HepG2 (cell line): Measurements from ENCODE around the gene DNAJC13. TPM values are rescaled to one million over a fixed set of nuclear protein-coding genes. Genes with fewer than 3 reads are reported as not detected.

ENCODE experiments used
- EP300 ChIP-seq, 3 experiments: sonication (generic) in 1 of 3; formaldehyde crosslinking in 1 of 3; IDR thresholded peaks; 2 replicates each; pipeline versions ENCODE4 v1.5.1 to v1.6.1; 2011 to 2020; ENCODE audit warnings: low read depth in 2 of 3, low read length in 2 of 3, borderline replicate concordance in 1 of 3, improper control_type of control experiment in 1 of 3, mild to moderate bottlenecking in 1 of 3, missing genetic modification reagents in 1 of 3, moderate library complexity in 1 of 3
- KDM5A ChIP-seq: fragments of 200-600 bp; sonication (generic); IDR thresholded peaks from 2 replicates; pipeline ENCODE4 v1.7.0; 2018; ENCODE audit warnings: antibody characterized with exemption, mild to moderate bottlenecking, low read length, borderline replicate concordance
- MLX ChIP-seq: IDR thresholded peaks from 2 replicates; pipeline ENCODE4 v1.6.1; 2016
- TOE1 ChIP-seq: sonication (generic); formaldehyde crosslinking; IDR thresholded peaks from 2 replicates; pipeline ENCODE4 v1.4.0; 2020; ENCODE audit warnings: mild to moderate bottlenecking, missing genetic modification reagents
- ZNF101 ChIP-seq: sonication (generic); formaldehyde crosslinking; IDR thresholded peaks from 2 replicates; pipeline ENCODE4 v1.4.0; 2020; ENCODE audit warnings: mild to moderate bottlenecking, low read depth, missing genetic modification reagents, borderline replicate concordance
- ZNF362 ChIP-seq: sonication (generic); formaldehyde crosslinking; IDR thresholded peaks from 2 replicates; pipeline ENCODE4 v1.4.0; 2020; ENCODE audit warnings: missing genetic modification reagents, mild to moderate bottlenecking, borderline replicate concordance
- polyA plus RNA-seq, 8 experiments: library from polyadenylated mRNA; depleted of rRNA in 3 of 8; stranded (reverse) in 7 of 8; unstranded in 1 of 8; fragments of >200 nt; fragmentation: Illumina TruSeq in 4 of 8; extraction: Trizol in 4 of 8; gene quantifications; 2 replicates each; pipeline versions ENCODE4 v1.2.1 to v1.2.3, GENCODE V29; 2011 to 2016; ENCODE audit warnings: low read depth in 4 of 8, missing spikeins in 1 of 8, mixed read lengths in 1 of 8; ENCODE audit not compliant: insufficient read depth in 1 of 8
- total RNA-seq, 5 experiments: library from RNA; depleted of rRNA; stranded (reverse); fragments of >200 nt; fragmentation: Illumina TruSeq; extraction: Trizol; gene quantifications; 2 replicates each; pipeline ENCODE4 v1.2.3, GENCODE V29; 2016; ENCODE audit warnings: low read depth in 1 of 5
- TF ChIP-seq, protein P1 (sequence below): sonication (generic); formaldehyde crosslinking; IDR thresholded peaks from 2 replicates; pipeline ENCODE4 v1.4.0; 2020; ENCODE audit warnings: missing genetic modification reagents

The DNAJC13 gene
- total and polyA plus RNA-seq, 2 of the 13 experiments (the other 11 are each of a cell fraction or from before 2014, with no cell fraction given) = 9.1 to 26.2 TPM

DNA sequence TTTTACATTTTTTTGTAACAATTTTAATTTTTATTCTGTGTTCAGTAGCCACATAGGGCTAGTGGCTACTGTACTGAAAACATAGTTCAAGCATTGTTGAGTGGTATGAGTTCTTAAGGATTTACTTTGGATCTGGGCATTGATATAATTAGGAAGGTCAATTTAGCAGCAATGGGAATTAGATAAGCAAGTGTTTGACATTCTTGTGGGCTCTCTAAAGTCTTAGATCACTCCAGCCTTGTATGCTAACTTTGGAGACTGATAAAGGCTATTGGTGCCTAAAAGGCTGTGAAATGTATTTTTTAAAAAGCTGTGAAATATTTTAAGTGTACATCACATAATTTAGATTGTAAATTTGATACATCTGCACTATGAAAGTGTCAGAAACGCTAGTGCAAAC, 2.5 kb upstream of the DNAJC13 start (continued):
- TF ChIP-seq, protein P1, sequence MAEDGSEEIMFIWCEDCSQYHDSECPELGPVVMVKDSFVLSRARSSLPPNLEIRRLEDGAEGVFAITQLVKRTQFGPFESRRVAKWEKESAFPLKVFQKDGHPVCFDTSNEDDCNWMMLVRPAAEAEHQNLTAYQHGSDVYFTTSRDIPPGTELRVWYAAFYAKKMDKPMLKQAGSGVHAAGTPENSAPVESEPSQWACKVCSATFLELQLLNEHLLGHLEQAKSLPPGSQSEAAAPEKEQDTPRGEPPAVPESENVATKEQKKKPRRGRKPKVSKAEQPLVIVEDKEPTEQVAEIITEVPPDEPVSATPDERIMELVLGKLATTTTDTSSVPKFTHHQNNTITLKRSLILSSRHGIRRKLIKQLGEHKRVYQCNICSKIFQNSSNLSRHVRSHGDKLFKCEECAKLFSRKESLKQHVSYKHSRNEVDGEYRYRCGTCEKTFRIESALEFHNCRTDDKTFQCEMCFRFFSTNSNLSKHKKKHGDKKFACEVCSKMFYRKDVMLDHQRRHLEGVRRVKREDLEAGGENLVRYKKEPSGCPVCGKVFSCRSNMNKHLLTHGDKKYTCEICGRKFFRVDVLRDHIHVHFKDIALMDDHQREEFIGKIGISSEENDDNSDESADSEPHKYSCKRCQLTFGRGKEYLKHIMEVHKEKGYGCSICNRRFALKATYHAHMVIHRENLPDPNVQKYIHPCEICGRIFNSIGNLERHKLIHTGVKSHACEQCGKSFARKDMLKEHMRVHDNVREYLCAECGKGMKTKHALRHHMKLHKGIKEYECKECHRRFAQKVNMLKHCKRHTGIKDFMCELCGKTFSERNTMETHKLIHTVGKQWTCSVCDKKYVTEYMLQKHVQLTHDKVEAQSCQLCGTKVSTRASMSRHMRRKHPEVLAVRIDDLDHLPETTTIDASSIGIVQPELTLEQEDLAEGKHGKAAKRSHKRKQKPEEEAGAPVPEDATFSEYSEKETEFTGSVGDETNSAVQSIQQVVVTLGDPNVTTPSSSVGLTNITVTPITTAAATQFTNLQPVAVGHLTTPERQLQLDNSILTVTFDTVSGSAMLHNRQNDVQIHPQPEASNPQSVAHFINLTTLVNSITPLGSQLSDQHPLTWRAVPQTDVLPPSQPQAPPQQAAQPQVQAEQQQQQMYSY (CRISPR knock-in tag) = no peak
- TF ChIP-seq ZNF101 (CRISPR knock-in tag) (no peak), MLX (CRISPR knock-in tag) (no peak), KDM5A (no peak), ZNF362 (CRISPR knock-in tag) (no peak), TOE1 (no peak), EP300 (IDR thresholded peaks at IDR 0.05; ENCODE audit: low read depth in 2 of 2, low read length in 2 of 2) (no peak), EP300 (CRISPR knock-in tag; IDR thresholded peaks at IDR 0.05; ENCODE audit: borderline replicate concordance) (no peak)
